HUES48 (cell line): ENCODE data around the gene IRF2BP2.
A peak's percentile ranks its signal among the peaks of the same experiment; 100 is the strongest.

Experiments used
- H3K27ac ChIP-seq: one replicate; pipeline ENCODE4 v1.7.0; 2013; ENCODE audit warnings: low read depth, low read length, inconsistent platforms
- H3K27me3 ChIP-seq: 2 replicates; pipeline ENCODE4 v1.6.1; 2013; ENCODE audit warnings: mild to moderate bottlenecking, low read length; ENCODE audit not compliant: control insufficient read depth, insufficient read depth
- H3K36me3 ChIP-seq: 2 replicates; pipeline ENCODE4 v1.6.1; 2013; ENCODE audit warnings: low read length; ENCODE audit not compliant: control insufficient read depth, insufficient read depth
- H3K4me1 ChIP-seq: 2 replicates; pipeline ENCODE4 v1.6.1; 2013; ENCODE audit warnings: mild to moderate bottlenecking, low read length; ENCODE audit not compliant: control insufficient read depth, insufficient read depth
- H3K4me3 ChIP-seq: 2 replicates; pipeline ENCODE4 v1.5.1; 2013; ENCODE audit warnings: mild to moderate bottlenecking, low read depth, low read length
- H3K9ac ChIP-seq: 2 replicates; pipeline ENCODE4 v1.6.1; 2013; ENCODE audit warnings: mild to moderate bottlenecking, low read depth, low read length, moderate library complexity
- H3K9me3 ChIP-seq: 2 replicates; pipeline ENCODE4 v1.6.1; 2013; ENCODE audit warnings: low read length; ENCODE audit not compliant: control insufficient read depth, insufficient read depth

IRF2BP2 gene

DNA sequence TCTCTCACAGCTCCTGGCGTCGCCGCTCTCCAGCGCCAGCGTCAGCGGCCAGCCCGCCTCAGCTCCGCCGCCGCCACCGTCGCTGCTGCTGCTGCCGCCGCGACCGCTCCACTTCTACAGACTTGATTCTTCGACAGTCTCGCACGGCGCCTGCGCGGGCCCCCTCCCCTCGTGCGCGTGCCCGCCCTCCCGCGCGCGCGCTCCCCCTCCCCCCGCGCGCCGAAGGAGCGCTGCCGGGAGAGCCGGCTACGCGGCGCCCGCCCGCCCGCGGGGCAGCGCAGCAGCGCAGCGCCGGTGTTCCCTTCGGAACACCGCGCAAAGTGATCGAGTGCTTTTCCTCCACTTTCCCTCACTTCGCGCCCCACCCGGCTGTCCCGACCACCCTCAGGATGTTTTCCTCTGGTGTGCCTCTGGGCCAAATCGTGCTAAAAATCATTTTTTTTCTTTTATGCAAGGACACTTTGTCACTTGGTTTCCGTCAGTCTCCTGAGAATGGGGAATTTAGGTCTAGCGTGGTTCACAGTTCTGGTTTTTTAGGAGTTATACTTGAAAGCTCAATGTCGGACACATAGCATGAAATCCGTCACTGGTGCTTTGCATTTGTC is at the start of gene IRF2BP2:
Gene IRF2BP2 (minus strand): TSS at position 118 of the 605 bp plus-strand sequence. CDS start 684 bp downstream, outside the sequence.
- Histone ChIP-seq H3K36me3 (peaks cover 28% of the 10 kb centered on the region), H3K9me3 (no peaks in the 10 kb centered on the region), H3K4me1 (peaks cover 49% of the 10 kb centered on the region), H3K9ac (peak within 1 kb of the TSS; percentile 90), H3K27ac (peak within 1 kb of the TSS; percentile 98), H3K27me3 (no peaks in the 10 kb centered on the region), H3K4me3 (peak within 1 kb of the TSS; percentile 94)

DNA sequence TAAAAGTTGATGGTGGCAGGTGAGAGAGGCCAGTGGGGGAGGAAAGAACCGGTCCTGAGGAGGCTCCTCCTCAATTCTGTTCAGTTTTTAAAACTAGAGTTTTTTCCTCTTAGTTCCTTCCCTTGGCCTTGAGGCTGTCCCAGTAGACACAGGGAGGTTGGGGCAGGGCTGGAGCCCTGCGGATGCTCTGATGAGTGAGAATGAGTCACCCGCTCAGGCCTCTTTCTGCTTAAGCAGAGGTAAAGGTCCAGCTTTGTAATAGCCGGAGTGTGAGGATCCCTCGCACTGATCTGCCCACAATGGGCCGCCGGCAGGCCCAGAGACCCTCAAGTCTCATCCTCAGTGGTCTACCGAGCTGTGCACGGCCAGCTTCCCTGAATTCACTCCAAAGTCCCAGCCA is 49.6 kb upstream of the IRF2BP2 start:
- no peak overlapping the region for H3K9ac ChIP-seq
- no peak overlapping the region for H3K27ac ChIP-seq
- no peaks in the 10 kb centered on the region for H3K9me3 ChIP-seq
- no peaks in the 10 kb centered on the region for H3K36me3 ChIP-seq
- H3K27me3 ChIP-seq: no peaks in the 10 kb centered on the region
- H3K4me1 ChIP-seq: peaks cover 33% of the 10 kb centered on the region
- H3K4me3 ChIP-seq: no peak overlapping the region

DNA sequence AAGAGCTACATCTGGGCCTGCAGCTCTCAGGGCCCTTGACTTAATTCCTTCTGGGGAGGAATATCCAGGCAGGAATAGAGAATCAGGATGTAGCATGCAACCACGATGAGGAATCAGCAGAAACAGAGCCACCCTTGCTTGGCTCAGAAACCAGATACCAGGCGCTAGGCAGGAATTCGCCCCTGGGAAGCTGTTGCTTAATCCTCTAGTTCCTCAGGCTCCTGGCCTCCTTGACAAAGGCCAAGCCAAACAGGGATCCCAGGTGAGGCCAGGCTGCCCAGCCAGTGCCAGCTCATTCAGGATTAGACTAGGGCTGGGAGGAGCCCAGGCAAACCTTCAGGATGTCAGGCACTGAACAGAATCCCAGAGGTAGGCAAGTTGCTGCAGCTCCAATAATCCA is 48.2 kb upstream of the IRF2BP2 start:
- H3K4me1 ChIP-seq: peaks cover 33% of the 10 kb centered on the region
- no peak overlapping the region for H3K4me3 ChIP-seq
- no peaks in the 10 kb centered on the region for H3K9me3 ChIP-seq
- H3K36me3 ChIP-seq: no peaks in the 10 kb centered on the region
- H3K27ac ChIP-seq: no peak overlapping the region
- H3K9ac ChIP-seq: no peak overlapping the region
- H3K27me3 ChIP-seq: no peaks in the 10 kb centered on the region

DNA sequence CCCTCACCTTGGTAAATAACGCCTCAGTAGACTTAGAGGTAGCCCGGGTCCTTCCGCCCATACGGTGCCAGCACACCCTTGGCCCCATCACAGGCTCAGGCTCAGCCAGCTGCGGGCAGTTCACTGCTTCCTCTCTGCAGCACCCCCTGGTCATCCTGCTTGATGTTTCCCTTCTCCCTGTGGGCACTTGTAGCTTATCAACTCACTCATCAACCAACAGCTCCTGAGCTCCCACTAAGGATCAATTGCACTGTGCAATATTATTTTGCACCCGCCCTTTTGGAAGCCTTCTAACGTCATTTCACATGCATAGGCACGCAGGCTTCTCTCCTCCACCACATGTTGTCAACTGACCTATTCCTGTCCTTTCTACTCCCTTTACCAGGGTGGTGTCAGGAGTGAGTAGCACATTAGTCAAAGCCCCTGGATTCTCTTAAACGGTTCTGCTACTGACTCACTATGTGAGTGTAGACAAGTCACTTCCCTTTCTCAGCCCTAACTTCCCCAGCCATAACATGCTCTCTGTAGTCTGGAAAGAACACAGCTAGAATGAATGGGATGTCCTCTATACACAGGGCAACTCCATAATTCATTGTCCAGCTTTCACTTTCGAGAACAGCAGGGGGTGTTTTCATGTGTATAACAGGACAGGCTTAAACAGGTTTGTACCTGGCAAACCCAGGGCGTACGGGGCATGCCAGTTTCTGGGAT is 47.1 kb upstream of the IRF2BP2 start:
- Histone ChIP-seq H3K4me1 (peaks cover 33% of the 10 kb centered on the region), H3K9ac (no peak overlapping the region), H3K9me3 (no peaks in the 10 kb centered on the region), H3K27ac (no peak overlapping the region), H3K27me3 (no peaks in the 10 kb centered on the region), H3K36me3 (no peaks in the 10 kb centered on the region), H3K4me3 (no peak overlapping the region)

DNA sequence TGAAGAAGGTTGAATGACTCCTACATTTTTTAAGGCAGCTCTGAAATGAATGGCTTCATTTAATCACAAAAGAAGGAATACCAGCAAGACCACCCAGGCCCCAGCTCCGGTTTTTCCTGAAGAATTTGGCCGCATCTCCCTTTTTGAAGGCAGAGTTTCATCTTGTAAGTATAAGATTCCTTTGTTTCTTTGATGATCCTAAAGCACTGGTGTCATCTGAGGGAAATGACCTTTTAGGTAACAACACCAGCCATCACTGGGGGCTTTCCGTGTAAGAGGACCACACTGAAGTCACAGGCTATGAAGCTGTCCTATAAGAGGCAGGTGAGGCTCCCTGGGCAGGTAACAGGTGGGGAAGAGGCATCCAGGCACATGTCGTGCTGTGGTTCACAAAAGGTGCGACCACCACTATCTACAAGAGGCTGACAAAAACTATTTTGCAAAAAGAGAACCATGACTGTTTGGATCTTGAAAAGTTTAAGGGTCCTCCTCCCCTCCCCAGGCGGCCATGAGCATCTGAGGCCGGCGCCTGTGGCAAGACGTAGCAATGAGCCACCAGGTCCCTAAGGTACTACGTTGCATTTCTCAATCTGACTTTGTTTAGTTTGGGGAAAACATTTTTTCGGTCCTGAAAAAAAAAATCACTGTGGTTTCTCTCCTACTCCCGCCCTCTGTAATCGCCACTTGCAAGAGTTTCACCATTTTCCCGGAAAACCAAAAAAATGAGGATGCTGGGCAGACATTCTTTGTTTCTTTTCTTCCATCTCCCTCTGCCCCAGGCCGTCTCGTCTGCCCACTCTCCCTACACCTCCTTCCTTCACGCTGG is 46.3 kb upstream of the IRF2BP2 start:
- Histone ChIP-seq H3K9ac (no peak overlapping the region), H3K27me3 (no peaks in the 10 kb centered on the region), H3K36me3 (no peaks in the 10 kb centered on the region), H3K27ac (no peak overlapping the region), H3K9me3 (no peaks in the 10 kb centered on the region), H3K4me3 (no peak overlapping the region), H3K4me1 (peaks cover 33% of the 10 kb centered on the region)

DNA sequence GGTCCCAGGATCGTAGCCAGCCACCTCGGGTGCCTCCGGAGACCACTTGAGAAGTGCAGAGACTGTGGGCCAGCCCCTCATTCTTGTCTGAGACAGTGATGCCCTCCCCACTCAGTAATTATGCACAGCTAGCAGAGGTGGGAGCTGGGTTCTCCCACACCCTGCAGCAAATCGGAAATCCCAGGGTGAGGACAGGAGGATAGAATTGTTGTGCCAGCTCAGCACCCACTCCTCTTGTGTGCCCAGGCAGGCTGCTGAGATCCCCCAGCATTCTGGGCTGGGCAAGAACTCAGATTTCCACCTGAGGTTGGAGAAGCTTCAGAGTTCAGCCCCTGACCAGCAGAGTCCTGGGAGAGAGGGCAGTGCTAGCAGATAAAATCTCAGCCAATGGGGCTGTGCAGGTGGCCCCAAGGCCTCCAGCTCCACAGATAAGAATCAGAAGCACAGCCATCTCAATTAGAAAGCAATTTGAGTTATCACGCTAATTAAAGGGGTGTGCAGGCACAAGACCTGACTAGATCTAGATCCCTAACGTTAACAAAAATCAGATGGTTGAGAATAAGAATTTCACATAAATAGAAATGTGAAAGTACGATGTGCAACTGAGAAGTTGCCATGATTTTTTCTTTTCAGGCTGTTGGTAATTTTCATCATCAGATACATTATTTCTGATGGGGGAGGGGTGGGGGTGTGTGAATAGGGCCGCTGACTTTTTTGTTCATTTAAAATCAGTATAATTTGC is 45.5 kb upstream of the IRF2BP2 start:
- Histone ChIP-seq H3K4me3 (no peak overlapping the region), H3K27me3 (no peaks in the 10 kb centered on the region), H3K27ac (no peak overlapping the region), H3K9ac (no peak overlapping the region), H3K36me3 (no peaks in the 10 kb centered on the region), H3K4me1 (peaks cover 33% of the 10 kb centered on the region), H3K9me3 (no peaks in the 10 kb centered on the region)

DNA sequence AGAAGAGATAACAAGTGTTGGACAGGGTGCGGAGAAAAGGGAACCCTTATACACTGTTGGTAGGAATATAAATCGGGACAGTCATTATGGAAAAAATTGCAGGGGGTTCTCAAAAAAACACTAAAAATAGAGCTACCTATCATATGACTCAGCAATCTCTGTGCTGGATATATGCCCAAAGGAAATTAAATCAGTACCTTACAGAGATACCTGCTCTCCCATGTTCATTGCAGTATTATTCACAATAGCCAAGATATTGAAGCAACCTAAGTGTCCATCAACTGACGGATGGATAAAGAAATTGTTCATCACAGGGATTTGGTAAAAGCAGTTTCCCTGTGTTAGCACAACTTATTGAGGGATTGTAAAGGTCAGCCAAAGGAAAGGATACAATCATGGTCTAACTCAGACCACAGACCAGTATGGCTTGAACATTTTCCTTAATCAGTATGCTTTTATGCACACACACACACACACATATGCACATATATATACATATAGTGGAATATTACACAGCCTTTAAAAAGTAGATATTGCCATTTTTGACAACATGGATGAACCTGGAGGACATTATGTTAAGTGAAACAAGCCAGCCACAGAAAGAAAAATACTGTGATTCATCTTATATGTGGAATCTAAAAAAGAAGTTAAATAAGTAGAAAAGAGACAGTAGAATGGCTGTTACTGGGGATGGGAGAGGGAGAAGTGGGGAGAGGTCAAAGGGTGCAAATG is 44.2 kb upstream of the IRF2BP2 start:
- H3K27ac ChIP-seq: no peak overlapping the region

DNA sequence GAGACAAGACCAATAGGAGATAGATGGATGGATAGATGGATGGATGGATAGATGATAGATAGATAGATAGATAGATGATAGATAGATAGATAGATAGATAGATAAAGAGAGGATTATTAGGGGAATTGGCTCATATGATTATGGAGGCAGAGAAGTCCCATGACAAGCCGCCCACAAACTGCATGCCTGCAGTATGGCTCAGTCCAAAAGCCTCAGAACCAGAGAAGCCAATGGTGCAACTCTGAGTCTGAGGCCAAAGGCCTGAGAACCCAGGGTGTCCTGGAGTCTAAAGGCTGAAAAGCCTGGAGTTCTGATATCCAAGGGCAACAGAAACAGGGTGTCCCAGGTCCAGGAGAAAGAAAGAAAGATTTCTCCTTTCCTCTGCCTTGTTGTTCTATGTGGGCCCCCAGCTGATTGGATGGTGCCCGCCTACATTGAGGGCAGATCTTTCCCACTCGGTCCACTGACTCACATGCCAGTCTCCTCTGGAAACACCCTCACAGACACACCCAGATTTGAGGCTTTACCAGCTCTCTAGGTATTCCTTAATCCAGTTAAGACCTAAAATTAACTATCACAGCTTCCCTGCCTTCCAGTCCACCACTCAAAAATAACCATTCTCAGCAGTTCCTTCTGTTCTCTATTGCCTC is 39.6 kb upstream of the IRF2BP2 start:
- H3K36me3 ChIP-seq: no peaks in the 10 kb centered on the region
- no peak overlapping the region for H3K27ac ChIP-seq
- no peaks in the 10 kb centered on the region for H3K27me3 ChIP-seq
- H3K9ac ChIP-seq: no peak overlapping the region
- H3K9me3 ChIP-seq: 0 out of 2 replicates have a peak, but pooled peaks cover 4% of the 10 kb centered on the region
- H3K4me3 ChIP-seq: no peak overlapping the region
- H3K4me1 ChIP-seq: no peaks in the 10 kb centered on the region

More for the DNA sequence above, 44.2 kb upstream of the IRF2BP2 start:
- H3K4me1 ChIP-seq: peaks cover 33% of the 10 kb centered on the region
- H3K4me3 ChIP-seq: no peak overlapping the region
- H3K9ac ChIP-seq: no peak overlapping the region
- H3K9me3 ChIP-seq: no peaks in the 10 kb centered on the region
- no peaks in the 10 kb centered on the region for H3K27me3 ChIP-seq
- H3K36me3 ChIP-seq: no peaks in the 10 kb centered on the region

DNA sequence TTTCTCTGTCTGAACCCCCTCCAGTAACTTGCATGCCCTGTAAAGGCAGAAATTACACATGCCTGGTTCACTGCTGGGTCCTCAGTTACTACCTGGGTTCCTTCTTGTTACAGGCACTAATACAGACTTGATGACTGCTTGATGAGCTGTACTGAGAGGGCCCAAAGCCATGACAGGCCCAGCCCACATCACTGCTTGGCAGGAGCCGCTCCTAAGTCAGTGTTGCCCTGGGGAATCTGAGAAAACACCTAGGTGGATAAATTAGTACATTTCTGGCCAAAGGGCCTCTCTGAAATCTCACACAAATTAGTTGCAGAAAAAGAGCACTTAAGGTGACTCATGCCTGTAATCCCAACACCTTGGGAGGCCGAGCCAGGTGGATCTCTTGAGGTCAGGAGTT is 37.8 kb upstream of the IRF2BP2 start:
- H3K9ac ChIP-seq: no peak overlapping the region
- H3K4me1 ChIP-seq: no peaks in the 10 kb centered on the region
- no peak overlapping the region for H3K27ac ChIP-seq

DNA sequence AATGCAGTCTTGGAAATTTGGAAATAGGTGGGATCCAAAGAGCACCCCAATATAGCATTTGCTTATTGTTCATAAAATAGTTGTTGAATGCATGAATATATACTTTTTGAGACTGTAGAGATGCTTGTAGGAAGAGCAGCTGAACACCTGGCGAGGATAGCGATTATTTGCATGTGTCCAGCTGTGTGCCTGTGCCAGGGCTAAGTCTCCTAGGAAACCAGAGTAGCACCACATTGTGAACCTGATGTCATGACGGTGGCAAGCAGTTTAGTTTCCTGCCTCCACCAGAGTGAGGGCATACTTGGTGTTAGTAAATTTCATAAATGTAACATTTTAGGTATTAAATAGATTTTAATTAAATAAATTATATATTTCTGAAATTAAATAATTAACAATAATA is 37.3 kb upstream of the IRF2BP2 start:
- H3K27ac ChIP-seq: no peak overlapping the region
- 0 out of 2 replicates have a peak, but pooled peaks cover 4% of the 10 kb centered on the region for H3K9me3 ChIP-seq
- H3K4me3 ChIP-seq: no peak overlapping the region
- no peak overlapping the region for H3K9ac ChIP-seq
- no peaks in the 10 kb centered on the region for H3K4me1 ChIP-seq
- H3K36me3 ChIP-seq: no peaks in the 10 kb centered on the region
- no peaks in the 10 kb centered on the region for H3K27me3 ChIP-seq

More for the DNA sequence above, 37.8 kb upstream of the IRF2BP2 start:
- Histone ChIP-seq H3K27me3 (no peaks in the 10 kb centered on the region), H3K36me3 (no peaks in the 10 kb centered on the region), H3K9me3 (0 out of 2 replicates have a peak, but pooled peaks cover 4% of the 10 kb centered on the region), H3K4me3 (no peak overlapping the region)
